ENCODE results near the gene CLEC17A.
"Not testable (repeated sequence)": the region's sequence is repeated elsewhere in the genome, so short reads cannot be mapped to it uniquely, and the experiment has no call there.

CLEC17A gene

DNA sequence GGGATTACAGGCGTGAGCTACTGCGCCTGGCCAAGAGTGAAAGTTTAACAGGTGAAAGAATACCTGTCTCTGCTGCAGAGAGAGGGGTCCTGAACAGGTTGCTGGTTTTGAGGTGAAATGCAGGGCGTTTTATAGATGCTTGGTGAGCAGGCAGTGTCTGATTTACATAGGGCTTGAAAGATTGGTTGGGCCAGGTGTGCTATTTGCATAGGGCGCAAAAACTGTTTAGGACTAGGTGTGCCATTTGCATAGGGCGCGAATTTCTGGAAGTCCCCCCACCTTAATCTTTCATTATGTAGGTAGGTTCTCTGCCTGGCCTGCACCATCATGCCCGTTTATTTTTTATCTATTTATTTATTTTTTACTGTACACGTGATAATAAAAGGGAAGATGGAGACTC, 6.5 kb upstream of the CLEC17A start:
- FAIRE-seq, result no peak
- DNase-seq (ENCODE audit: extremely low spot score, insufficient read length, low read depth), result no peak

DNA sequence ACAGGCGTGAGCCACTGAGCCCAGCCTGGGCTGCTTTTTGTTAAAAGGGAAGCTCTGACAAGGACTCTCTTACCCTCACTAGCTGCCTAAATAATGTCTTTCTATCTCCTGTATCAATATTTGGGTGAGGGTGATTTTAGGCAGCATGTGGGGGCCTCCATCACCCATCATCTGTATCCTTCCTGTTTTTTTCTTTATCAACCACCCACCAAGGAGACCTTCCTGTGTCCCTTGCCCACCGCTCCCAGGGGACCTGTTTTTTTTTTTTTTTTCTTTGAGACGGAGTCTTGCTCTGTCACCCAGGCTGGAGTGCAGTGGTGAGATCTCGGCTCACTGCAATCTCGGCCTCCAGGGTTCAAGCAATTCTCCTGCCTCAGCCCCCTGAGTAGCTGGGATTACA, 5.6 kb upstream of the CLEC17A start:
- no peak for FAIRE-seq
- DNase-seq (ENCODE audit: extremely low spot score, insufficient read length, low read depth), result no peak

DNA sequence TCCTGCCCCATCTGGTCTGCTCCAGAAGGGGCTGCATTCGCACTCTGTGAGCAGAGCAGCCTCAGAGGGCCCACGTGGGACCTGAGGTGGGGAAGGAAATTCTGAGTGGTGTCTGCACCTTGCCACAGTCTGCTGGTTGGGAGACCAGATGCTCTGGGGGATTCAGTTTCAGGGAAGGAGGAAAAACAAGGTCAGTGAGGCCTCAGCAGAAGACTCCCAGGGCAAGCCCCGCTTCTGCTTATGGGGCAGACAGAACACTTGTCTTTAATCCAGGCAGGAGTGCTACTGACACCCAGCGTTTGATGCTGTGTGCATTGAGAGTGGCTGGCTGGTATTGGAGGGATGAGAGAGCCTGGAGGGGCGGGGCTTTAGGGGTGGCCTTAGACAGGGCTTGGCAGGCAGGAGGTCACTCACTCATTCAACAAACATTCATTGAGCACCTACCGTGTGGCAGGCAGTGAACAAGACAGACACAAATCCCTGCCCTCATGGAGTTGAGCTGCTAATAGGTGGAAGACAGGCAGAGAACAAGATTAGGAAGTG, 4.9 kb upstream of the CLEC17A start:
- no peak for DNase-seq (ENCODE audit: extremely low spot score, insufficient read length, low read depth)
- peak; percentile 81 for FAIRE-seq

DNA sequence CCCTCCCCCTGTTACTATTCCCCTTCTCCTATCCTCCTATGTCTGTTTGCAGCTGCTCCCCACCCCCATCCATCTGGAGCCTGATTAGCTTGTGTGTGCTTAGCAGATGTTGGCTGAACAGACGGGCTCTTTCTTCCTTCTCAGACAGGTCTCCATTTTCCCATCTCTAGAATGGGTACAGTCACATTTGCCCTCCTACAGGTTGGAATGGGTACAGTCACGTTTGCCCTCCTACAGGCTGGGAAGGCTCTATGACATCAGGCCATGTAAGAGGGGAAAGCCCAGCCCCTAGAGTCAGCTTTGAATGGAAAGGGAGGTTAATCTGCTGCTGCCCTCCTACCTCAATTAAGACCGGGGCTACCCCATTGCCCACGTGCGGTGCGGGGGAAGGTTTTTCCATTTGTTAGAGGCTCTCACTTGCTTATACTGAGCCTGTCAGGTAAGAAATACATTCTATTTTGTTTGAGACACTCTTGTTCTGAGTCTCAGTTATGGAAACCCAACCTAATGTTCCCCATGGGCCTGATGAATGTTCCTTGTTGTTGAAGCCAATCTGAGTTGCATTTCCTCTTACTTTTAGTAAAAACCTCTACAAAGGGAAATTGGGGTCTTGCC, 2.2 kb upstream of the CLEC17A start:
- no peak for DNase-seq (ENCODE audit: extremely low spot score, insufficient read length, low read depth)
- FAIRE-seq, result peak; percentile 69

DNA sequence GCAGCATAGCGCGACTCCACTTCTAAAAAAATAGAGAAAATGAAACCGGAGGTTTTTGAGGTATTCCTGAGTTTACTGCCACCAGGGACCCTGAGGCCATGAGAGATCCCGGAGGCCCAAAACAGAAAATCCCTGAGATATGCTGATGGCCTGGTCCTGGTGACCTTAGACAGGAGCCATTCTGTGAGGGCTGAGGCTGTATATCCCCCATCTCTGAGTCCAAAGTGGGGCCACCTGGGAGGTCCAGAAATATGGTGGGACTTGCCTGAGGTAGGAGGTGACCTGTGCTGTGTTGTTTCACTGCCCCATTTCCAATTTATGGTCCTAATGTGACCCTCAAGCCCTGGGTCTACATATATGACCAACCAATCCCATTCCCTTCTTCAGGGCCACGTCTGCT, 1.5 kb downstream of the CLEC17A start:
- FAIRE-seq; DNase-seq (ENCODE audit: extremely low spot score, insufficient read length, low read depth): not testable (repeated sequence)

DNA sequence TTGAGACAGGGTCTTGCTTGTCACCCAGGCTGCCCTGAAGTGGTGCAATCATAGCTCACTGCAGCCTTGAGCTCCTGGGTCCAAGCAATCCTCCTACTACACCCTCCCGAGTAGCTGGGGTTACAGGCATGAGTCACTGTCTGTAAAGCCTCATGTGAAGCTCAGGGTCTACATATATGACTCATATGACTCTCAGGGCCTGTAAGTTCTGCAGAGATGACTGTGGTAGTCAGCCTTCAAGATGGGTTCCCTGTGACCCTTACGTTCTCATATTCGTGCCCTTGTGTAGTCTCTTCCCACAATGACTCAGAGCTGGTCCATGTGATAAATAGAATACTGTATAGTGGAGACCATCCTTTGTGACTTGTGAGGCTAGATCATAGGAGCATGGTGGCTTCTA, 2.3 kb downstream of the CLEC17A start:
- not testable (repeated sequence) for DNase-seq (ENCODE audit: extremely low spot score, insufficient read length, low read depth)

DNA sequence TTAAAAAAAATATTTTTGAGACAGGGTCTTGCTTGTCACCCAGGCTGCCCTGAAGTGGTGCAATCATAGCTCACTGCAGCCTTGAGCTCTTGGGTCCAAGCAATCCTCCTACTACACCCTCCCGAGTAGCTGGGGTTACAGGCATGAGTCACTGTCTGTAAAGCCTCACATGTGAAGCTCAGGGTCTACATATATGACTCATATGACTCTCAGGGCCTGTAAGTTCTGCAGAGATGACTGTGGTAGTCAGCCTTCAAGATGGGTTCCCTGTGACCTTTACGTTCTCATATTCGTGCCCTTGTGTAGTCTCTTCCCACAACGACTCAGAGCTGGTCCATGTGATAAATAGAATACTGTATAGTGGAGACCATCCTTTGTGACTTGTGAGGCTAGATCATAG, 6.5 kb downstream of the CLEC17A start:
- FAIRE-seq, result peak; percentile 84
- not testable (repeated sequence) for DNase-seq (ENCODE audit: extremely low spot score, insufficient read length, low read depth)

More for the DNA sequence above, 2.3 kb downstream of the CLEC17A start:
- FAIRE-seq, result peak; percentile 98

DNA sequence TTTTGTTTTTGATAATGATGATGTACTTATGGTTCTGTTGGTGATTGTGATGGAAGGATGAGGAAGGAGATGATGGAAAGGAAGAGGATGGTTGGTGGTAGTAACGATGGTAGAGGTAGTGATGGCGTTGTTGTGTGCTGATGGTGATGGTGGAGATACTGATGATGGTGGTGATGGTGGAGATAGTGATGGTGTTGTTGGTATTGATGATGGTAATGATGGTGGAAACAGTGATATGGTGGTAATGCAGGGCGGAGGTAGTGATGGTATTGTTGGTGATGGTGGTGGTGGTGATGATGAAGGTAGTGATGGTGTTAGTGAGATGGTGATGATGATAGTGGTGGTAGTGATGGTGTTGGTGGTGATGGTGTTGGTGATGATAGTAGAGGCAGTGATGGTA, 12.7 kb downstream of the CLEC17A start:
- FAIRE-seq, result no peak

DNA sequence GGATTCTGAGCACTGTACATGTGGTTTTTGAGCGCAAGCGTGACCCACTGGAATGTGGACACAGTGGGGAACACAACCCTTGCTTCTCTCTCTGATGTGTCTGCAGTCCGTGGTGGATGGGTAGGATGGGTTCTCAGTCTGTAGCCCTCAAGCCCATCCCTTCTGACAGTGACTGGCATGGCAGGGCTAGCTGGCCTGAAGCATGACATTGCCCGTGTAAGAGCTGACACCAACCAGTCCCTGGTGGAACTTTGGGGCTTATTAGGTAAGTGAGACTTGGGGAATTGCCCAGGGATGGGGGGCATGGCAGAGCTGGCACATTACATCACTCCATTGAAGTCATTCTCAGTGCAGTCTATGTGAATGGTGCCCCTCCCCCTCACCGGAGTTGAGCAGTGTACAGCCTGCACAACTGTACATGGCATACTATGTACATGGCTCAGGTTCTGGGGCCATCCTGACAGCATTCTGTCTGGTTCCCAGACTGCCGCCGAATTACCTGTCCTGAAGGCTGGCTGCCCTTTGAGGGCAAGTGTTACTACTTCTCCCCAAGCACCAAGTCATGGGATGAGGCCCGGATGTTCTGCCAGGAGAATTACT, 16.8 kb downstream of the CLEC17A start:
- FAIRE-seq (no peak), DNase-seq (ENCODE audit: extremely low spot score, insufficient read length, low read depth) (no peak)

More for the DNA sequence above, 12.7 kb downstream of the CLEC17A start:
- no peak for DNase-seq (ENCODE audit: extremely low spot score, insufficient read length, low read depth)

DNA sequence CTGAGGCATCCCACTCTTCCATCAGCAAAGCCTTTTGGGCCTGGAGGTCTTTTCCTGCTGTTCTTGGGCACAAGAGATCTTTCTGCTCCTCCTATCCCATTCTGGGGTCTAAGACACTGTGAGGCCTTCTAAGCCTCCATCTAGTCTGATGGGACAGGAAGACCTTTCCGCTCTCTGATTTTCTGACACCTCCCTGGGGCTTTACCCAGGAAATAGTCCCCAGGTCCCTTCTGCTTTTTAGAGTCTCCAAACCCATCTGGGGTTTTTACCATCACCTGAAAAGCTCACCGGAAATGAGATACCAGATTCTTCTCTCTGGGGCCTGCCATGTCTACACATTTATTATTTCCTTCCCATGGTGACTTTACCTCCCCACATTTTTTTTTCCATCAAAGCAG, 21.1 kb downstream of the CLEC17A start:
- FAIRE-seq (peak; percentile 97), DNase-seq (ENCODE audit: extremely low spot score, insufficient read length, low read depth) (peak; percentile 54)

DNA sequence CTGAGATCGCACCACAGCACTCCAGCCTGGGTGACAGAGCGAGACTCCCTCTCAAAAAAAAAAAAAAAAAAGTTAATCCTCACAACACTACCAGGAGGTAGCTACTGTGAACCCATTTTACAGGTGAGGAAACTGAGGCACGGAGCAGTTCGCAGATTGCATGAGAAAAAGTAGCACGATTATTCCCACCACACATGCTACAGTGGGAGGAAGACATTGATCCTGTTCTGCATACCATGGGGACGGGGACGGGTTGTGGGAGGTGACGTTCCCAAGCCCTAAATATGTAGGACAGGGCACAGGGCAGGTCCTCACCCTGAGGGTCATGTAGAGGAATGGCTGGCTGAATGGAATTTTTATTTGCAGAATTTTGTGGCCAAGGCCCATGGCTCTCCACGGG, 23.7 kb downstream of the CLEC17A start:
- FAIRE-seq (no peak), DNase-seq (ENCODE audit: extremely low spot score, insufficient read length, low read depth) (no peak)

DNA sequence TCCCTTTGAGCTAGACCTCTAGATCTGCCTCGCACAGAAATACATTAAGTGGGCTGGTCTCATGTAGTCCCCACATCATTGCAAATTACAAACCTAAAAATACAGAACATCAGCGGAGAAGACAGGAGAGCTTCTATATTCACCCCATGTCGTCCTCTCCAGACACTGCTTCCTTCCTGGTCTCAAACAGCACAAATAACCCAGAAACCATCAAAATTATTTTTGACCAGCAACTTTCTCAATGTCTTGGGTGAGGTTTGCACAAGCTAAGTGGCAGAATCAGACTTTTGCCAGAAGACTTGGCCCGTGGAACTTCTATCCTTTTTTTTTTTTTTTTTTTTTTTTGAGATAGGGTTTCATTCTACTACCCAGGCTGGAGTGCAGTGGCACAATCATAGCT, 28.2 kb downstream of the CLEC17A start:
- no peak for FAIRE-seq
- DNase-seq (ENCODE audit: extremely low spot score, insufficient read length, low read depth), result no peak

DNA sequence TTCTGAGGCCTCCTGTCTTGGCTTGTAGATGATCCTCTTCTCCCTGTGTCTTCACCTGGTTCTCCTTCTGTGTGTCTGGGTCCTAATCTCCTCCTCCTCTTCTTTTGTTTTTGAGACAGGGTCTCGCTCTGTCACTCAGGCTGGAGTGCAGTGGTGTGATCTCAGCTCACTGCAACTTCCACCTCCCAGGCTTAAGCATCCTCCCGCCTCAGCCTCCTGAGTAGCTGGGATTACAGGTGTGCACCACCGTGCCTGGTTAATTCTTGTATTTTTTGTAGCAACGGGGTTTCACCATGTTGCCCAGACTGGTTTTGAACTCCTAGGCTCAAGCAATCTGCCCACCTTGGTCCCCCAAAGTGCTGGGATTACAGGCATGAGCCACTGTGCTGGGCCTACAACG, 29.4 kb downstream of the CLEC17A start:
- FAIRE-seq; DNase-seq (ENCODE audit: extremely low spot score, insufficient read length, low read depth): not testable (repeated sequence)

DNA sequence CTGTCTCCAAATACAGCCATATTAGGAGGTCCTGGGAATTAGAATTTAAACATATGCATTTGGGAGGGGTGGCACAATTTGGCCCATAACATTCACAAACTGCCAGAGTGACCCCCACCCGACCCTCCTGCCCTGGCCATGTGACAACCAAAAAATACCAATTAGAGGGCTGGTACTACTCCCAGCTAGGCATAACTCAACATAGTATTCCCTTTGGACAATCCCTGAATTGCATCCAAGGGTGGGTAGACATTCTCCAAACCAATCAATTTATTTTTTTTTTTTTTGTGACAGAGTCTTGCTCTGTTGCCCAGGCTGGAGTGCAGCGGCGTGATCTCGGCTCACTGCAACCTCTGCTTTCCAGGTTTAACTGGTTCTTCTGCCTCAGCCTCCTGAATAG, 29.8 kb downstream of the CLEC17A start:
- no peak for FAIRE-seq
- no peak for DNase-seq (ENCODE audit: extremely low spot score, insufficient read length, low read depth)

DNA sequence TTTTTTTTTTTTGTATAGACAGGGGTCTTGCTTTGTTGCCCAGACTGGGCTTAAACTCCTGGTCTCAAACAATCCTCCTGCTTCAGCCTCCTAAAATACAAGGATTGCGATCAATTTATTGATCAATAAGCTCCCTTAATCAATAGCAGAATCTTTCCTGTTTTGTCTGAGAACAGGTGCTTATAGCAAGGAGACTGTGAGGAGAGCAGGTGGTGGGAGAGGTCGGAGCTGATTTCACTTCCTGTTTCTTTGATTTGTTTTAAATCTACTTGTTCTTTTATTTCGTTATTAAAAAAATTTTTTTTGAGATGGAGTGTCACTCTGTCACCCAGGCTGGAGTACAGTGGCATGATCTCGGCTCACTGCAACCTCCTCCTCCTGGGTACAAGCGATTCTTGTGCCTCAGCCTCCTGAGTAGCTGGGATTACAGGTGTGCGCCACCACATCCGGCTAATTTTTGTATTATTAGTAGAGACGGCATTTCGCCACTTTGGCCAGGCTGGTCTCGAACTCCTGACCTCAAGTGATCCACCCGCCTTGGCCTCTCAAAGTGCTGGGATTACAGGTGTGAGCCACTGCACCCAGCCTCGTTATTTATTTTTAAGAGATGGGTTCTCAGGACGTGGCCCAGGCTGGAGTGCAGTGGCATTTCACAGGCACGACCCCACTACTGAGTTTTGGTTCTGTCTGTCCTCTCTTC, 30.7 kb downstream of the CLEC17A start:
- FAIRE-seq, result not testable (repeated sequence)

DNA sequence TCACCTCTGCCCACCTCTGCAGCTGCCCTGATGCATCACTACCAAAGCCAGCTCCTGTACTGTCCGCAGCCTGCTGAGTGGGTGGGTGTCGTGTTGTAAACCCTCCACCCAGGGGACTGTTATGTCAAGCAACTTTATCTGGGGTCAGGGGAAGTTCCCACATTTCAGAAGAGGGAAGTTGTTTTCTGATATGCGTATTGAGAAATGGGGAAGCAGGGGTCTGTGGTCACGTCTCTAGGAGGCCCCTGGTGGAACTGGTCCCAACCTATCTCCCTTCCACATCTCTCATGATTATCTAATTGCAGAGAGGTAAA, 31.2 kb downstream of the CLEC17A start:
- DNase-seq (ENCODE audit: extremely low spot score, insufficient read length, low read depth) (no peak), FAIRE-seq (peak; percentile 84)

More for the DNA sequence above, 30.7 kb downstream of the CLEC17A start:
- not testable (repeated sequence) for DNase-seq (ENCODE audit: extremely low spot score, insufficient read length, low read depth)

DNA sequence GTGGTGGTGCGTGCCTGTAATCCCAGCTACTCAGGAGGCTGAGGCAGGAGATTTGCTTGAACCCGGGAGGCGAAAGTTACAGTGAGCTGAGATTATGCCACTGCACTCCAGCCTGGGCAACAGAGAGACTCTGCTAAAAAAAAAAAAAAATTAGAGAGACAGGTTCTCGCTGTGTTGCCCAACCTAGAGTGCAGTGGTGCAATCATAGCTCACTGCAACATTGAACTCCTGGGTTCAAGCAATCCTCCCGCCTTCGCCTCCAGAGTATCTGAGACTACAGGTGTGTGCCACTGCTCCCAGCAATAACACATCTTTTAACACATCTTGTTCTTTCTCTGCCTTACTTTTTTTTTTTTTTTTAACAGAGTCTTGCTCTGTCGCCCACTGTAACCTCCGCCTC, 32.7 kb downstream of the CLEC17A start:
- no peak for FAIRE-seq
- DNase-seq (ENCODE audit: extremely low spot score, insufficient read length, low read depth), result no peak

DNA sequence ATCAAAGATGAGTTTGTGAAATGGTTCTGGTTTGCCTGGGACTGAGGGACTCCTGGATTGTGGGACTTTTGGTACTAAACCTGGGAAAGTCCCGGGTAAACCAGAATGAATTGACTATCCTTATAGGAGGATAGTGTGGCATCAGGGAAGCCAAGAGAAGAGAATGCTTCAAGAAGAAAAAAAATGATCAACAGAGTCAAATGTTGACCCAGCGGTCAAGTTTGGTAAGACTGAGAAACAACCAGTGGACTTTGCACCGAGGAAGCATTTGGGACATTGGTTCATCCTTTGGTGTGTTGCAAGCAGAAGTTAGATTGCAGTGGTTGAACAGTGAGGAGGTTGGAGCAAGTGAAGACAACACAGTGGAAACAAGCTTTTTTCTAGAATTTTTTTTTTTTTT, 33.5 kb downstream of the CLEC17A start:
- DNase-seq (ENCODE audit: extremely low spot score, insufficient read length, low read depth), result no peak
- peak; percentile 26 for FAIRE-seq

DNA sequence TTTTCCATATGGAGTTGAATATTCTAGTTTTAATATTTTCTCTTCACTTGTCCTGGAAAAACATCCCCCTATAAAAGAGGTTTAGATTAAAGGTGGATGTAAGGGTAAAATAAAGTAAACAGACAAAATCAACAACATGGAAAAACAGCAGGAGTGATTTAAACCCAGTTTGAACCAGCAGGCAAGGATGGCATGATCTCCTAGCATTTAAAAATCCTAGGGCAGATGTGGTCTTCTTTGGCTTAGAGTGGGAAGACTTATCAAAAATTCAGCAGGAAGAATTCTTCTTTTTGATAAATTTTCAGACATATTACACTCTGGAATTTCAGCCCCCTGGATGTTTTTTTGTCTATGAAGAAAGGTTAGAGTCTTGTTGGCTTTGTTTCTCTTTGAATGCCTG, 36.5 kb downstream of the CLEC17A start:
- DNase-seq (ENCODE audit: extremely low spot score, insufficient read length, low read depth) (no peak), FAIRE-seq (no peak)

DNA sequence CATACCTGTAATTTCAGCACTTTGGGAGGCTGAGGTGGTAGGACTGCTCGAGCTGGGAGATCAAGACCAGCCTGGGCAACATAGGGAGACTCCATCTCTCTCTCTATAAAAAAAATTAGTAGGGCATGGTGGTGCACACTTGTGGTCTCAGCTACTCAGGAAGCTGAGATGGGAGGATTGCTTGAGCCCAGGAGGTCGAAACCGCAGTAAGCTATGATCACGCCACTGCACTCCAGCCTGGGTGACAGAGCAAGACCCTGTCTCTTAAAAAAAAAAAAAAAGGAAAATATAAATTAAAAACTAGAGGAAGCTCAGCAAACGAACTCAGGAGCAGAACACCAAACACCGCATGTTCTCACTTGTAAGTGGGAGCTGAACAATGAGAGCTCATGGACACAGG, 41.6 kb downstream of the CLEC17A start:
- DNase-seq (ENCODE audit: extremely low spot score, insufficient read length, low read depth); FAIRE-seq: not testable (repeated sequence)

DNA sequence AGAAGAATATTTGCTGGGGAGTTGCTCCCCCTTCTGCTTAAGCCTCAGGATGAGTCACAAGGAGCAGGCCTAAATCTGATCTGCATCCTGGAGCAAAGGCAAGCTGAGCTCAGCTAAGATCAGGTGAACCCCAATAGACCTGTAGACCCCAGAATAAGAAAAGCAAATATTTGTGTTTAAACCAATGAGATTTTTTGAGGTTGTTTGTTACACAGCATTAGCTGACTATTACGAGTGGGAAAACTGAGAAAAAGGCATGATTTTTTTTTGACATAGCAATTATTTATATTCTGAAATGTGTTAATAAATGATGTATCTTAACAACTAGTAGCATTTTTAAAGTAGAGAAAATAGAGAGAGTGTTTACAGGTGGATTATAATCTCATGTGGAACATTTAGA, 46.7 kb downstream of the CLEC17A start:
- FAIRE-seq (no peak), DNase-seq (ENCODE audit: extremely low spot score, insufficient read length, low read depth) (no peak)

All from GM18507 (cell line).